Measurements from ENCODE around the gene EGFL7. TPM values are rescaled to one million over a fixed set of nuclear protein-coding genes. Genes with fewer than 3 reads are reported as not detected.

EGFL7 gene
- total and polyA plus RNA-seq, 2 of the 8 experiments (the other 6 are each of a cell fraction or from before 2014, with no cell fraction given): 37.8 to 53.4 TPM

DNA sequence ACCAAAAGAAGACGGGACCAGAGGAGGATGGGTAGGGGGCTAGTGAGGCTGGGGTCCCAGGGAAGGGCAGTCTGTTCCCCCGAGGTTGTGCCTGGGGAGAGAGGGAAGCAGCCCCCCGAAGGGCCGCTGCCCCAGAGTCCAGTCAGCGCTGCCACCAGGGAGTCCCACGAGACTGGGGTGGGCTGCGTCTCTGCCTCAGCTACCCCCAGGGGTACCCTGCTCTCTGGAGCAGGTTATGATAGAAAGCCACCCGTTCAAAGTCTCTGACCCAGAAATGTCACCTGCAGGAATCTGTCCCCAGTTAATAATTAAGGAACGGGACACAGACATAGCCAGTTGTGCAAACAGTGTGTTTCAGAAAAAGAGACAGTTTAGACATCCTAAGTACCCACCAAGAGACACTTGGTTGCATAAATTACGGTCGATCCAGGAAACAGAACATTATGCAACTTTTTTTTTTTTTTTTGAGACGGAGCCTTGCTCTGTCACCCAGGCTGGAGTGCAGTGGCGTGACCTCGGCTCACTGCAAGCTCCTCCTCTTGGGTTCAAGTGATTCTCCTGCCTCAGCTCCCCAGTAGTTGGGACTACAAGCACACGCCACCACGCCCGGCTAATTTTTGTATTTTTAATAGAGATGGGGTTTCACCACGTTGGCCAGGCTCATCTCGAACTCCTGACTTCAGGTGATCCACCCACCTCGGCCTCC, 35.3 kb downstream of the EGFL7 start (continued):
- TF ChIP-seq RBBP5 (IDR thresholded peaks at IDR 0.05; ENCODE audit: borderline replicate concordance, low read depth, low read length) (no peak), NRF1 (IDR thresholded peaks at IDR 0.05; ENCODE audit: low read depth, low read length) (no peak), CHD1 (IDR thresholded peaks at IDR 0.05; ENCODE audit: low read depth, low read length) (no peak)
